Right lobe of liver (tissue), 6 donors: ENCODE results near the gene RASGRF2. TPM values are rescaled to one million over a fixed set of nuclear protein-coding genes. Genes with fewer than 3 reads are reported as not detected.

Experiments used
- ATAC-seq, 4 donors: fragments of 200-7000 bp; cut with Tn5 transposase; one replicate each; pipeline ENCODE4 v1.9.1; 2020; ENCODE audit warnings: mild to moderate bottlenecking in 4 of 4, moderate library complexity in 4 of 4
- DNase-seq, 3 donors: peaks; one replicate each; pipeline ENCODE4 v3.0.0-alpha.2; 2020
- H3K27ac ChIP-seq, 3 donors: fragments of 200-600 bp; one replicate each; pipeline ENCODE4 v1.8.0; 2022
- H3K27me3 ChIP-seq, 2 donors: fragments of 200-600 bp; one replicate each; pipeline ENCODE4 v1.8.0; 2022
- H3K36me3 ChIP-seq, 4 donors: fragments of 200-600 bp; sonication (generic) in 1 of 4; one replicate each; pipeline versions ENCODE4 v1.5.1 to v1.8.0; 2017 to 2022; ENCODE audit warnings: control low read depth in 1 of 4
- H3K4me1 ChIP-seq, 4 donors: fragments of 200-600 bp; sonication (generic) in 1 of 4; one replicate each; pipeline versions ENCODE4 v1.5.1 to v1.8.0; 2017 to 2022; ENCODE audit warnings: control low read depth in 1 of 4
- H3K4me3 ChIP-seq, 3 donors: fragments of 200-600 bp; one replicate each; pipeline ENCODE4 v1.8.0; 2022
- H3K9me3 ChIP-seq, 4 donors: fragments of 200-600 bp; sonication (generic) in 1 of 4; one replicate each; pipeline versions ENCODE4 v1.5.1 to v1.8.0; 2017 to 2022; ENCODE audit warnings: control low read depth in 1 of 4
- CTCF ChIP-seq, 4 donors: fragments of 200-600 bp in 3 of 4; fragments of 450-650 bp in 1 of 4; IDR thresholded peaks; one replicate each; pipeline versions ENCODE4 v1.5.1 to v1.8.0; 2016 to 2022; ENCODE audit warnings: antibody characterized with exemption in 4 of 4, mild to moderate bottlenecking in 2 of 4
- POLR2A ChIP-seq: fragments of 450-650 bp; IDR thresholded peaks from one replicate; pipeline ENCODE4 v1.6.1; 2017; ENCODE audit warnings: antibody characterized with exemption, mild to moderate bottlenecking
- WGBS: methylation state at CpG from one replicate; pipeline ENCODE4 v1.1.6; 2018; ENCODE audit warnings: low coverage, low lambda C conversion rate; ENCODE audit not compliant: insufficient coverage; ENCODE audit errors: missing lambda C conversion rate; 5-methylcytosine and 5-hydroxymethylcytosine counted together
- intact Hi-C, 2 donors: fragments of 100-400 bp; cut with DNase I; formaldehyde crosslinking; loops; one replicate each; pipeline versions ENCODE4 v1.11.2 to v1.14.1; 2022
- total RNA-seq, 6 experiments: library from RNA; depleted of rRNA in 2 of 6; stranded (reverse); fragments of >200 nt in 2 of 6; fragmentation: NEBNext Ultra II Directional in 3 of 6; extraction: Animal tissue kit (Norgen Biotek cat#: 25700) in 3 of 6; gene quantifications; one replicate each; pipeline versions ENCODE4 v1.1.0 to v1.2.4, GENCODE V29; 2016 to 2023
- donor health status: DM: no; HTN: yes; CAD: no.
- donor health status: DM: no; HTN: no; CAD: no.
- donor health status: DM: no; HTN: no; CAD: no.
- donor health status: DM: no; HTN: yes; CAD: no.
- donor health status: DM: no; HTN: yes; CAD: no.

The RASGRF2 gene
- total RNA-seq, 6 experiments from 2014 or later = 0.20 to 0.61 (median 0.36) TPM

- peak overlapping the region in 1 of 3 donors; percentile 24 for H3K27ac ChIP-seq
- H3K36me3 ChIP-seq = no peaks in the 10 kb centered on the region
- DNase-seq (peak; percentile 71 to 86 (median 78)), ATAC-seq (peak; percentile 85 to 97 (median 90))
- H3K4me3 ChIP-seq = peak overlapping the region in 1 of 3 donors; percentile 36
- intact Hi-C loops = no loop called here
- no peaks in the 10 kb centered on the region for H3K4me1 ChIP-seq
- 10% methylated on average over 6 of the region's 6 CpGs for WGBS
- TF ChIP-seq CTCF (IDR thresholded peaks at IDR 0.05) (no peak), POLR2A (no peak)
- H3K9me3 ChIP-seq = no peaks in the 10 kb centered on the region
- H3K27me3 ChIP-seq = no peaks in the 10 kb centered on the region
Measured at GRCh38 chr5:81187885-81188284, 227.7 kb downstream of the RASGRF2 start.

GRCh38 chr5:81188962-81189361 lies 228.8 kb downstream of the RASGRF2 start:
- no CpG with 5 or more reads among the region's 6 CpGs for WGBS
- intact Hi-C loops = no loop called here
- no peak for DNase-seq

GRCh38 chr5:81189875-81190498 lies 229.8 kb downstream of the RASGRF2 start:
- Histone ChIP-seq H3K27ac (no peak overlapping the region), H3K36me3 (no peaks in the 10 kb centered on the region), H3K9me3 (no peaks in the 10 kb centered on the region), H3K4me3 (no peak overlapping the region), H3K27me3 (no peaks in the 10 kb centered on the region), H3K4me1 (peaks cover 0 to 3% (median 0%) of the 10 kb centered on the region in 4 donors)
- ATAC-seq (no peak), DNase-seq (no peak)
- TF ChIP-seq CTCF (IDR thresholded peaks at IDR 0.05) = no peak
- no peak for TF ChIP-seq POLR2A
- 80% methylated on average over 13 of the region's 14 CpGs for WGBS
- intact Hi-C loops = no loop called here

More at GRCh38 chr5:81188962-81189361, 228.8 kb downstream of the RASGRF2 start:
- Histone ChIP-seq H3K4me1 (no peaks in the 10 kb centered on the region), H3K4me3 (no peak overlapping the region), H3K27ac (no peak overlapping the region), H3K27me3 (no peaks in the 10 kb centered on the region), H3K36me3 (no peaks in the 10 kb centered on the region), H3K9me3 (no peaks in the 10 kb centered on the region)
- TF ChIP-seq CTCF (IDR thresholded peaks at IDR 0.05) (no peak), POLR2A (no peak)
- no peak for ATAC-seq

- Histone ChIP-seq H3K27ac (no peak overlapping the region), H3K4me3 (no peak overlapping the region), H3K4me1 (peaks cover 0 to 6% (median 0%) of the 10 kb centered on the region in 4 donors), H3K9me3 (no peaks in the 10 kb centered on the region), H3K27me3 (no peaks in the 10 kb centered on the region), H3K36me3 (no peaks in the 10 kb centered on the region)
- ATAC-seq (no peak), DNase-seq (no peak)
- intact Hi-C loops = no loop called here
- TF ChIP-seq CTCF (IDR thresholded peaks at IDR 0.05) (no peak), POLR2A (no peak)
- WGBS = 86% methylated on average over 9 of the region's 9 CpGs
Measured at GRCh38 chr5:81191726-81192372, 231.7 kb downstream of the RASGRF2 start.
